Measurements from ENCODE around the gene OR2M5.

- no peak for TF ChIP-seq REST (IDR thresholded peaks at IDR 0.05; ENCODE audit: insufficient replicate concordance, low read depth)
- no peak for TF ChIP-seq CTCF (IDR thresholded peaks at IDR 0.05; ENCODE audit: insufficient read depth, low read length)
- no peak for TF ChIP-seq POLR2AphosphoS5 (IDR thresholded peaks at IDR 0.05; ENCODE audit: low read depth)
- TF ChIP-seq SPI1 (IDR thresholded peaks at IDR 0.05; ENCODE audit: borderline replicate concordance, low read depth), result no peak
These were observed 1.6 kb upstream of the OR2M5 start for GRCh38 chr1:248143311-248143710.

Data from HL-60 (cell line).